ENCODE measurements around the gene MINPP1.
A peak's percentile ranks its signal among the peaks of the same experiment; 100 is the strongest.
"Not testable (repeated sequence)": the region's sequence is repeated elsewhere in the genome, so short reads cannot be mapped to it uniquely, and the experiment has no call there.

The MINPP1 gene, protein sequence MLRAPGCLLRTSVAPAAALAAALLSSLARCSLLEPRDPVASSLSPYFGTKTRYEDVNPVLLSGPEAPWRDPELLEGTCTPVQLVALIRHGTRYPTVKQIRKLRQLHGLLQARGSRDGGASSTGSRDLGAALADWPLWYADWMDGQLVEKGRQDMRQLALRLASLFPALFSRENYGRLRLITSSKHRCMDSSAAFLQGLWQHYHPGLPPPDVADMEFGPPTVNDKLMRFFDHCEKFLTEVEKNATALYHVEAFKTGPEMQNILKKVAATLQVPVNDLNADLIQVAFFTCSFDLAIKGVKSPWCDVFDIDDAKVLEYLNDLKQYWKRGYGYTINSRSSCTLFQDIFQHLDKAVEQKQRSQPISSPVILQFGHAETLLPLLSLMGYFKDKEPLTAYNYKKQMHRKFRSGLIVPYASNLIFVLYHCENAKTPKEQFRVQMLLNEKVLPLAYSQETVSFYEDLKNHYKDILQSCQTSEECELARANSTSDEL

GRCh38 chr10:87504640-87505365, at the start of gene MINPP1:
TSS of gene MINPP1 (plus strand) at chr10:87504893. CDS start at chr10:87504916, 23 bp downstream.
- DNase-seq, result peak; percentile 75

- DNase-seq, result not testable (repeated sequence)
Measured at GRCh38 chr10:87456586-87457220, 48.0 kb upstream of the MINPP1 start.

DNA sequence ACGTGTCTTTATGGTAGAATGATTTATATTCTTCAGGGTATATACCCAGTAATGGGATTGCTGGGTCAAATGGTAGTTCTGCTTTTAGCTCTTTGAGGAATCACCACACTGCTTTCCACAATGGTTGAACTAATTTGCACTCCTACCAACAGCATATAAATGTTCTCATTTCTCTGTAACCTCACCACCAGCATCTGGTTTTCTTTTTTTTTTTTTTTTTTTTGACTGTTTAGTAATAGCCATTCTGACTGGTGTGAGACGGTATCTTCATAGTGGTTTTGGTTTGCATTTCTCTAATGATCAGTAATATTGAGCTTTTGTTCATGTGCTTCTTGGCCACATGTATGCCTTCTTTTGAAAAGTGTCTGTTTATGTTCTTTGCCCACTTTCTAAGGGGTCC, 42.9 kb upstream of the MINPP1 start:
- not testable (repeated sequence) for DNase-seq

GRCh38 chr10:87466849-87467248, 37.8 kb upstream of the MINPP1 start:
- DNase-seq, result not testable (repeated sequence)

GRCh38 chr10:87488733-87489132, 16.0 kb upstream of the MINPP1 start:
- not testable (repeated sequence) for DNase-seq

GRCh38 chr10:87490285-87490684, 14.4 kb upstream of the MINPP1 start:
- not testable (repeated sequence) for DNase-seq

DNA sequence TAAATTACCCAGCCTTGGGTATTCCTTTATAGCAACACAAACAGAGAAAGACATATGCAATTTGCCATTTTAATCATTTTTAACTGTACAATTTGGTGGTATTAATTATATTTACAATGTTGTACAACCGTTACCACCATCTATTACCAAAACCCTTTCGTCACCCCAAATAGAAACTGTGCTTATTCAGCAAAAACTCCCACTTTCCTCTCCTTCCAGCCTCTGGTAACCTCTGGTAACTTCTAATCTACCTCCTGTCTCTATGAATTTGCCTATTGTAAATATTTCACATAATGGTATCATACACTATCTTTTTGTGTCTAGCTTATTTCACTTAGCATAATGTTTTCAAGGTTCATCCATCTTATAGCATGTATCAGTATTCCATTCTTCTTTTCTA, 12.2 kb upstream of the MINPP1 start:
- not testable (repeated sequence) for DNase-seq

- DNase-seq, result not testable (repeated sequence)
Measured at GRCh38 chr10:87495446-87495845, 9.2 kb upstream of the MINPP1 start.

DNA sequence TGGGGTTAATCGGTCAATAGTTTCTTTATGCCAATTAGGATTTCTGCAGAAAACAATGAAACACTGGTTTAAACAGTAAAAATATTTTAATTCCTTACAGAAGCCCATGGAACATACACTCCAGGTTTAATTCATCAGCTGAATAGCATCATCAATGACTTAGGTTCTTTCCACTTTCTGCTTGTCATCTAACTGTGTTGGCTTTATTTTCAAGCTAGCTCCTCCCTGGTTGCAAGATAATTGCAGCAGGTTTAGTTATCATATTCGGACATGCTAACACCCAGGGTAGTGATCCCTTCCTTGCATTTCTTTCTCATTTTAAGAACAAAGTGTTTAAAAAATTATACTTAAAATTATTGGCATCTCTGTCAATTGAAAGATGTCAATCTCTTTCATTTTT, 7.3 kb upstream of the MINPP1 start:
- DNase-seq, result not testable (repeated sequence)

- not testable (repeated sequence) for DNase-seq
Measured at GRCh38 chr10:87498106-87498789, 6.4 kb upstream of the MINPP1 start.

DNA sequence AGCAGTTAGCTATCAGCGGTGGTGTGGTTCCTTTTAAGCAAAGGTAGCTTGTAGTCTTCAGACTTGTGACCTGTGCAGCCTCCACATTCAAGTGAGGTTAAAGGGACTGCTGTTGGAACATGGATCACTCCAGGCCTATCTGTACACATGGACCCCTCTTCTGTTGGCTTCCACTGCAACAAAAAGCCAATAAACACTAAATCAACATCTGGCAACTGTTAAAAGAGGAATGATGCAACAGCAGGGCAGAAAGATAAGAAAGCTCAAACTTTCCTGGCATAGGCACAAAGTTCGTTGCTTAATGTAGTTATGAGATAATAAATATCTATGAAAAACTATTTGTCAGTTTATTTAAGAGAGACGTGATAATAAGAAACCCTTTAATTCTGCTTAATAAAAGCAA, 4.0 kb upstream of the MINPP1 start:
- DNase-seq, result no peak

GRCh38 chr10:87503401-87503800, 1.3 kb upstream of the MINPP1 start:
- DNase-seq, result no peak

DNA sequence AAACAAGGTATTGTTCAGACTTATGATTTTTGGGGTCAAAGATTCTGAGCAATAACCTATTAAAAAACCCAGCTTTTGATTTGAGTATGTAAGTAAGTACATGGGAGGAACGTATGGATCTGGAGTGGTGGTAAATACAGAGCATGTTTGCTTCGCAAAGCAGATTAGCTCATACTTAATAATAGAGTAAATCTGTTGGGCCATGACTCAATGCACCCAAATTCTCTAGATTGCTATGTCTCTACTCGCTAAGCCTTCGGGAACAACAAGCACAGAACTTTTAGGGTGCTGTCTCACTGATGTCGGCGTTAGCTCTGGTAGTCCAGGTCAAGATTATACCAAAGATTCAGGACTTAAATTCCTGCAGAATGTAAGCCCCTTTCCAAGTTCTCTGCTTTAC, 807 bp upstream of the MINPP1 start:
- no peak for DNase-seq

DNA sequence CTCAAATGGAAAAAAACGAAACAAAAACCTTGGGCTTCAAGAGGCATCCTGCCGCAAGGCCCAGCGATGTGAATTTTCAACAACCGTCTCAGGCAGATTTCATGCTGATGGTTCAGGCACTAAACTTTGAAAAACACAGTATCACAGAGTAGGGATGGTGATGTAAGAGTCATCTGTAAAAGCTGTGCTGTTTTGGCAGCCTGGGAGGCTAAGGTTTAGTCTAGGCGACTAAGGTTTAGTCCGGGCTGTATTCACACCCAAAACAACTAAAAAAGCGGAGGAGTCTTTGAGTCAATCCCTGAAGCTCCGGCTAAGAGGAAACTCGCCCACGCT, 420 bp upstream of the MINPP1 start:
- no peak for DNase-seq

- peak; percentile 51 for DNase-seq
Measured at GRCh38 chr10:87505366-87506111, 846 bp downstream of the MINPP1 start.

GRCh38 chr10:87506956-87507355, 2.3 kb downstream of the MINPP1 start:
- no peak for DNase-seq

GRCh38 chr10:87507879-87508483, 3.3 kb downstream of the MINPP1 start:
- no peak for DNase-seq

DNA sequence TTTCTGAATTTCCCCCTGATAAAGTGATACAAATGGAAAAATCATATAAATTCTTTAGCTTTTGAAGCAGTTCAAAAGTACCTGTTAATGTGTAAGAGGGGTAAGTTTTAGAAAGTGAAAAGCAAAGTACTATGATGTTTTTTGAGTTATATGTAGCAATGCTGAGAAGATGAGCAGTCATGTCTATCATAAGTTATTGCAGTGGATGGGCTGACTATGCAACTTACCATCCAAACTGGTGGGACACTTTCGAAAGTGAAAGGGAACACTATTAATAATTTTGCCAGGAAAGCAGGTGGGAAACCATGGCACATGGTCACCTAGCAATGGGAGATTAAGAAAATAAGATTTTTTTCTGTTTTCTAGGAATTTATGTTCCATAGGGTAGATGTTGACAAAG, 4.1 kb downstream of the MINPP1 start:
- no peak for DNase-seq

GRCh38 chr10:87510025-87510424, 5.3 kb downstream of the MINPP1 start:
- DNase-seq, result no peak

DNA sequence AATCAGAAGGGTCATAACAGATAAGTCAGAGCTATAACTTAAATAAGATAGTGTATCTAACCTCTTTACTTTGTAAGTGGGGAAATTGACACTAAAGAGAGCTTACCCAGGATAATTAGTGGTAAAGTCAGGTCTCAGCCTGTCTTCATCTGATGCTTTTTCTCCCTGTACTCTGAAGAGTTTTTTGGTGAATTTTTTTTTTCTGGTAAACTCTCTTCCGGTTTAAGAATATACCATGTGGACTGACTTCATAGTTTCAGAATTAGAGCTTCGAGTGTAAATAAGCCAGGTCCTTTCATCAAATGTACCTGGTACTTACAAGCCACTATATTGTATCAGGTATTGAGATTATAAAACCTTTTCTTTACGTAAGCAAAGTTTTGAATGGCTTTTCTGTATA, 6.8 kb downstream of the MINPP1 start:
- DNase-seq, result no peak

GRCh38 chr10:87518937-87519336, 14.2 kb downstream of the MINPP1 start:
- no peak for DNase-seq

DNA sequence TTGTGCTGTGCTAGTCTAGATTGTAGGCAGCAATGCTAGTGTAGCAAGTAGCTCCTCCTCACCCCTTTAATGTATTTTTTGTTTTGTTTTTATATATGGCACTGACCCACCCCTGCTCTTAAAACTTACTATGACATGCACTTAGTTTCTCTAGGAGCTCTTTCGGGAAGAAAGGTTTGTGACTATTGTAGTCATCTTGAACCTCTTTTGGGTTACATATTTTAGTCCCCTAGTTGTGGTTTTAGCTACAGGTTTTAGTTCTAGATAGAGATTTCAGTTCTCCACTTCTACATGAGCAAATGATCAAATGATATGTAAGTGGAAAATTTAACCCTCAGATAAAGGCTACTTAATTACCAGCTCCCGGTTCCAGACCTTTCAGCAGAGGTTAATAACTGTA, 14.9 kb downstream of the MINPP1 start:
- DNase-seq, result no peak
